Measurements from ENCODE around the gene GNS. TPM values are rescaled to one million over a fixed set of nuclear protein-coding genes. Genes with fewer than 3 reads are reported as not detected.
"Not testable (repeated sequence)": the region's sequence is repeated elsewhere in the genome, so short reads cannot be mapped to it uniquely, and the experiment has no call there.

Gene GNS
- total RNA-seq, 1 donor from 2014 or later, result 45.9 TPM

DNA sequence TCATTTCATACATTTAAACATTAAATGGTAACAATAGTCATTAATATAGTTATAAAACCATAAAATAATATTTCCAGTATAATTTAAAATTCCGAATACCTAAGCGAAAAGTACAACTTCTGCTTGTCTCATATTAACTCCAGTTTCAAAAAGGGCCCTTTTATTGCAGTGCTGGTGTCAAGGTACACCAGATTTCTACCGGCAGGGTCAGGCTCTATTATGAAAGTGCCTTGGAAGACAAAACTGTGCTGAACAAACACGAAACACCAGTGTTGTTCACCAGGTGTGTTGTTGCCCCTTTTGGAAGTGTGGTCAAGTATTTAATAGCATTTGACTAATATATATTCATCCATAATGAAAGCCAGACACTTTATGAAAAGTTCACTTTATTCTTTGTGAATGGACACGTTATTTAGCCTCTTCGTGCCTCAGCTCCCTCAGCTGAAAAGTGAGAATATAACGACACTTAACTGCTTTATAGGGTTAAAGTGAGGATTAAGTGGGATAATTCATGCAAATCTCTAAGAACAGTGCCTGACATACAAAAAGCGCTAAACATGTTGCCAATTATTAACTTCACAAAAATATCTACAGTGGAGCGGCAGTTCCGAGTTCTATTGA lies 20.3 kb upstream of the GNS start:
- DNase-seq, result no peak

GRCh38 chr12:64775147-64775736 lies 16.0 kb upstream of the GNS start:
- DNase-seq, result not testable (repeated sequence)

- no peak for DNase-seq
Observed at GRCh38 chr12:64773386-64773785, 14.2 kb upstream of the GNS start.

- no peak for DNase-seq
Observed at GRCh38 chr12:64767495-64767894, 8.3 kb upstream of the GNS start.

DNA sequence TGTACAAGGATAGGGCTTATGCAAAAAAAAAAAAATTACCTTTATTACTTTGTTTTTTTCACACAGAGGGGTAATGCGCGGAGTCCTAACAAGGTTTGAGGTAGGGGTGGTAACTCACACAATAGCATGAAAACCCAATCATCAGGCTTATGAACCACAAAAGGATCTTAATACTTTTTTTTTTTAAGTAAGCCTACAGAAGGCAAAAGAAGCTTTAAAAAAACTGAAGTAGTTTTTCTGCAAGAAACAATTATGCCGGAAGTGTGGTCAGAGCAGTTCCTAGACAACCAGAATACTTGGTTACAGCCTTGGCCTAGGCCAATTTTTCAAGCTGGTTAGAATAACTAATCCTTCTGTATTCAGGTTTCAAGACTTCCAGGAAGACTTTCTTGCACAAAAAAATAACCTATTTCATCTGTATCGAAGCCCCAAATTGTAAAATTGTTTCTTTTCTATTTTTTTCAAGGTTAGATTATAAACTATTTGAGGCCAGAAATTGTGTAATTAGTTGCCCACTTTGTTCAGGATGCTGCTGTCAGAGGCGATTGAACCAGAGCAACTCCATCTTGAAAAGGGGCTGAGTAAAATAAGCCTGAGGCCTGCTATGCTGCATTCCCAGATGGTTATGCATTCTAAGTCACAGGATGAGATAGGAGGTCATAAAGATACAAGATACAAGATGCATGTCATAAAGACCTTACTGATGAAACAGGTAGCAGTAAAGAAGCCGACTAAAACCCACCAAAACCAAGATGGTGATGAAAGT lies 1.8 kb upstream of the GNS start:
- no peak for DNase-seq

DNA sequence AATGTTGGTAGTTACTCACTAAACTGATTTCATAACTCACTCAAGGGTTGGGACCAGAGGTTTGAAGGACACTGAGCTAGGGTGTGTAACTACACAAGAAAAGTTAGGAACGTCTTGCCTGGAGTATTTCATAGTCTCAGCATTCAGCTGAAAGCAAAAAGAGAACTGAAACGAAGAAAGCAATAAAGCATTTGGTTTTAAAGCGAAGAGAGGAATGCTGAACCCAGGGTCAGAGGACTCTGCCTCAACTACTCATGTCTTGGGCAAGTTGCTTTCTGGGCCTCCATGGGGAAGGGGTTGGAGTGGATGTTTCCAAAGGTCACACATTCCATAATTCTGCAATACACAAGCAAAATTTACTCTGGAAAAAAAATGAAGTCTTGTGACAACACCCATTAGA lies 1.4 kb downstream of the GNS start:
- DNase-seq, result no peak

GRCh38 chr12:64756376-64756775 lies 2.8 kb downstream of the GNS start:
- DNase-seq, result no peak

GRCh38 chr12:64753427-64753826 lies 5.8 kb downstream of the GNS start:
- no peak for DNase-seq

DNA sequence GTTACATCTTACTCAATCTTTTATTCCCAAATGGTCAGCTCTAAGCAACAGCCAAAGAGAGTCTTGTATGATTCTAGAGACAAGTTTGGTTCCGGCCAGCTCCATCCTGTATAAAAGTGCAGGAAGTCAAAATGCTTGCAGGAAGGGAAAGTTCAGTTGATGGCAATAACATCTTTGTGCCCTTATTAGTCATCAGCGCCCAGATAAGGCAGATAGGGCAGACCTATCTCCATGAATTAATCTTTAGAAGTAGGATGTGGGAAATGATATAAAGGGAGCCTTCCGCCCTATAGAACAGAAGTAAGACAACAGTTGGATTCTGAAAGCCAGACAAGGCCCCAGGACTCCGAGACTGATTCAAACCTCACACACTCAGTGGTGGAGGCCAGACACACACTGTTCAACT lies 6.4 kb downstream of the GNS start:
- no peak for DNase-seq

- DNase-seq, result no peak
Observed at GRCh38 chr12:64752032-64752431, 7.2 kb downstream of the GNS start.

DNA sequence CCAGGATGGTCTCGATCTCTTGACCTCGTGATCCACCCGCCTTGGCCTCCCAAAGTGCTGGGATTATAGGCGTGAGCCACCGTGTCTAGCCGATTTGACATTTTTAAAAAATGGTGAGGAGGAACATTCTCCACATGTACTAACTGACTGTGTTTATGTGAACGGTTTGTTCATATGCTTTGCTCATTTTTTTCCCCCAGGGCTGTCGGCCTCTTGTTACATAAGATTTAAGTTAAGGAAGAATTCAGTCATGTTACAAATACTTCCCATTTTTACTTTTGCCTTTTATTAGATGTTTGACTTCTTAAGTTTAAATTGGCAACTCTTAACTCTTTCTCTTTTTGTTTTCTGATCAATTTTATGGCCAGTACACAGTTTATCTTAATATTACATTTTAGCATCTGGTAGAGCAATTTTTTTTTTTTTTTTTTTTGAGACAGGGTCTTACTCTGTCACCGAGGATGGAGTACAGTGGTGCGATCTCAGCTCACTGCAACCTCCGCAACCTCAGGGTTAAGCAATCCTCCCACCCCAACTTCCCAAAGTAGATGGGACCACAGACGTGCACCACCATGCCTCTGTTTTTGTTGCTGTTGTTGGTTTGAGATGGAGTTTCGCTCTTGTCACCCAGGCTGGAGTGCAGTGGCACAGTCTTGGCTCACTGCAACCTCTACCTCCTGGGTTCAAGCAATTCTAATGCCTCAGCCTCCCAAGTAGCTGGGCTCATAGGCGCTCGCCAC lies 9.6 kb downstream of the GNS start:
- DNase-seq, result no peak

- no peak for DNase-seq
Observed at GRCh38 chr12:64747695-64748094, 11.5 kb downstream of the GNS start.

DNA sequence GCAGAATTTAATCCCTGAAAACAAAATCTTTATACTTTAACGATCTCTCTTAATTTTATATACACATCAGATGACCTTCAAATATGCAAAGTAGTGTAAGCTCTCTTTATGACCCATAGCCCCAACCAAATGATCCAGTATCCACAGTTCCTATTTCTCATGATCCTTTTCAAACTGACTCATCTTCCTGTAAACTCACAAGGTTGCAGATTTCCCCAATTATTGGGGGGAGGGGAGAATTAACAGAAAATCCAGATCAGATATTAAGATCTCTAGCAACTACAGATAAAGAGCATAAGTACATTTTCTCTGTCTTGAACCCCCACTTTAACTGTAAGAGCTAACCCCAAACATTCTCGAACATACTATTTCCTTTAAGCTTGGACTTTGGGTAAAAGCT lies 12.5 kb downstream of the GNS start:
- no peak for DNase-seq

DNA sequence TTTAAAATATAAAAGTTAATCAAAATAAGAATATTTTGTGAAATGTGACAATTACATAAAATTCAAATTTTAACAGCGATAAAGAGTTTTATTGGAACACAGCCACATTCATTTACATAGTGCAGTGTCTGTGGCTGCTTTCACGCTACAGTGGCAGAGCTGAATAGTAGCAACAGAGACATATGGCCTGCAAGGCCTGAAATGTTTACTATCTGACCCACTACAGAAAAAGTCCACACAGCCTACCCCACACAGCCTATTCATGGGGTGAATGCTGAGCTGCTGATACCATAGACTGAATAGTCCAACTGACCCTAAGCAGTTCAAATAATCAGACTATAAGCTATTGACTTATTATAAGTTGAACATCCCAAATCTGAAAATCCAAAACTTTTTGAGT lies 13.2 kb downstream of the GNS start:
- no peak for DNase-seq

DNA sequence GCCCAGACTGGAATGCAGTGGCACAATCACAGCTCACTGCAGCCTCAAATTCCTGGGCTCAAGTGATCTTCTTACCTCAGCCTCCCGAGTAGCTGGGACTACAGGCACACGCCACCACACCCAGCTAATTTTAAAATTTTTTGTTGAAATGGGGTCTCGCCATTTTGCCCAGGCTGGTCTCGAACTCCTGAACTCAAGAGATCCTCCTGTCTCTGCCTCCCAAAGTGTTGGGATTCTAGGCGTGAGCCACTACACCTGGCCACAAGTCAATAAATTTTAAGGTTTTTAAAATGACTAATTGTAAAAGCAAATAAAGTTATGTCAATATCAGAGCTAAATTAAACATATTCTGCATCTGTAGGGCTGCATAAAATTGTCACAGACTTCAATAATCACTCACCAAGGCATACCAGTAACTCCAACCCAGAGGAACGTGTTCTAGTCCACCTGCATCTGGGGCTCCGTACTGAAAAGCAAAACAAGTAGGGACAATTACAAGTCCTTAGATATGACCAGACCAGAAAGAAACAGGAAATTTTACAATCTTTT lies 13.9 kb downstream of the GNS start:
- DNase-seq, result no peak

DNA sequence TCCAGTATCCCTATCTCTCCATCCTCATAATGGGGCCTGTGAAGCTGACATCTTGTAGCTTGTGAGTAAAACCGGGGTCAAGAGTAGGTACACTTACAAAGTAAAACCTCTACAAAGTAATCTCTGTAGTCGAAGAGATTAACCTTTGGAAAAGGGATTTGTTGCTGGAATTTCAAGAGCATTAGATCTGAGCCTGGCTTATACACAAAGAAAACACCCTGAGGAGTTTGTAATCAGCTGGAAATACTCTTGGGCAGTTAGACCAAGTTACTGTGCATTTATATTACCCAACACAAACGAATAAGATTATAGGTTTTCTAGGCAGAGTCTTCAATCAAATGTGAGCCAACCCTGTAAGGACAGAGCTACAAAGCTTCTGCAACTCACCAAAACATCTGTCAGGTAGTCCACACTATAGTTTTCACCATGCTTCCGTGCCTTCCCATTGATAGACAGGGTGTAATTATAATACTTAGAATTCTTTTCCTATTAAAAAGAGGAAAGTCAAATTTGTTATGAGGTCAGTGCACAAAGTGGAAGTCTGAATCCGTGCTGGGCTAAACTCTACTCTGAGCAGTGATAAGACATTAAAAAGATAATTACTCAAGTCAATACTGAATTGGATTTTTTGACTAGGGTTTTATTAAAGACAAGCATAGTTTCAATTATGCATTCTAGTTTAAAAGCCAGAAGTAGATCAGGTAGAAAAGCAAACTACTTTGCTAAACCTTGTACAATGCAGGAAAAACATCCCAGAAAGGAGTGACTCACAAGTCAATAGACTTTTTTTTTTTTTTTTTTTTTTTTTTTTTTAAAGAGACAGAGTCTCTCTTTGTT lies 14.6 kb downstream of the GNS start:
- DNase-seq, result no peak

GRCh38 chr12:64743206-64743605 lies 16.0 kb downstream of the GNS start:
- DNase-seq, result no peak

- no peak for DNase-seq
Observed at GRCh38 chr12:64742416-64742815, 16.8 kb downstream of the GNS start.

DNA sequence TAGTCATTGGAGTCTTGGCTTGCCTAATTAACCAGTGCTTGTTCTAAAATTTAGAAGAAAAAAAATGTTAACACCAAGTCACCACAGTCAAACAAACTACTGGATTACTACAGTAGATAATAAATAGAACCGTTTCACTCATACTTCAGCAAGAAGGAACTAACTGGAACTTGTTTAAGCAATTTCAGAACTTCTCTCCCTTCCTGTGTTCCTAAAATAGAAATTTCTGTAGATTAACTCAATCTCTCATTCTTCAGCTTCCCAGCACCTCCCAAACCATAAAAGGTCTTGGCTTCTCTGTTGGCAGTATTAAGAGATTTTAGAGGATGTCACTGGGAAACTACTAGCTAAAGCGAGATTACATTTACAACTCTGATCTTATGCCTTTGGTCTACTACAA lies 18.6 kb downstream of the GNS start:
- DNase-seq, result no peak

GRCh38 chr12:64739778-64740177 lies 19.4 kb downstream of the GNS start:
- no peak for DNase-seq

DNA sequence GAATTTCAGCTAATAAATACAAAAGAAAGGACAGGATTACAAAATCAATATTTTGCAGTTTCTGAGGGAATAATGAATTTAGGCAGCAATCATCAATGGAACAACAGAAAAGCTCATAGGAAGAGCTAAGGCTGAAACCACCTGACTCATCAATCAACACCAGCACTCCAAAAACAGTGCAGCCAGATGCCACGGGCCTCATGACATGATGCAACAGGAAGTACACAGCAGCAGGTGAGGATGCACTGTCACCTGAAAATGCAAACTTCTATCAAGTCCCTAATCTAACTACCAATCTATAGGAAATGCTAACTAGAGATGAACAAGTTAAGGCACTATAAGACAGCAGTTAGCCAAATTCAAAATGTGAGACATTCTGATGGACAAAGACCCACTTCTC lies 21.7 kb downstream of the GNS start:
- no peak for DNase-seq

GRCh38 chr12:64736771-64737170 lies 22.4 kb downstream of the GNS start:
- no peak for DNase-seq
